Osteoblast (primary cell): ENCODE results near the gene CTAGE15. TPM values are rescaled to one million over a fixed set of nuclear protein-coding genes. Genes with fewer than 3 reads are reported as not detected.
A peak's percentile ranks its signal among the peaks of the same experiment; 100 is the strongest.
"Not testable (repeated sequence)": the region's sequence is repeated elsewhere in the genome, so short reads cannot be mapped to it uniquely, and the experiment has no call there.

Experiments
- DNase-seq: peaks from one replicate; pipeline ENCODE4 v3.0.0; 2011; ENCODE audit warnings: low spot score, mixed read lengths; ENCODE audit not compliant: insufficient read length; ENCODE audit errors: missing footprints
- H2AFZ ChIP-seq: 2 replicates; pipeline ENCODE4 v1.6.0; 2011; ENCODE audit warnings: mild to moderate bottlenecking, low read length
- H3K27ac ChIP-seq: 2 replicates; pipeline ENCODE4 v1.5.1; 2011; ENCODE audit warnings: mild to moderate bottlenecking, low read depth, low read length, moderate library complexity
- H3K27me3 ChIP-seq: 2 replicates; pipeline ENCODE4 v1.6.0; 2012; ENCODE audit warnings: mild to moderate bottlenecking, control low read depth, inconsistent platforms, low read length, moderate library complexity; ENCODE audit not compliant: insufficient read depth
- H3K36me3 ChIP-seq: 2 replicates; pipeline ENCODE4 v1.5.1; 2011; ENCODE audit warnings: mild to moderate bottlenecking, low read length, control low read depth, moderate library complexity; ENCODE audit not compliant: insufficient read depth
- H3K4me1 ChIP-seq: 2 replicates; pipeline ENCODE4 v1.5.1; 2011; ENCODE audit warnings: mild to moderate bottlenecking, low read length, control low read depth, moderate library complexity; ENCODE audit not compliant: insufficient read depth
- H3K4me2 ChIP-seq: 2 replicates; pipeline ENCODE4 v1.6.0; 2011; ENCODE audit warnings: mild to moderate bottlenecking, low read length; ENCODE audit not compliant: insufficient read depth
- H3K4me3 ChIP-seq: fragments of 200-600 bp; sonication (generic); 3 replicates; pipeline ENCODE4 v1.5.1; 2012; ENCODE audit warnings: mild to moderate bottlenecking, low read length, inconsistent platforms; ENCODE audit not compliant: insufficient read depth
- H3K79me2 ChIP-seq: 2 replicates; pipeline ENCODE4 v1.6.0; 2012; ENCODE audit warnings: mild to moderate bottlenecking, low read length, control low read depth, inconsistent platforms; ENCODE audit not compliant: insufficient read depth
- H3K9me3 ChIP-seq: 2 replicates; pipeline ENCODE4 v1.5.1; 2011; ENCODE audit warnings: low read depth, low read length, control low read depth
- H4K20me1 ChIP-seq: 2 replicates; pipeline ENCODE4 v1.6.0; 2012; ENCODE audit warnings: mild to moderate bottlenecking, low read length, control low read depth; ENCODE audit not compliant: insufficient read depth
- CTCF ChIP-seq: IDR thresholded peaks from 2 replicates; pipeline ENCODE4 v1.5.1; 2011; ENCODE audit warnings: mild to moderate bottlenecking, low read depth, low read length, moderate library complexity; ENCODE audit errors: extremely low read depth
- total RNA-seq: library from RNA; depleted of rRNA; stranded (reverse); fragments of >200 nt; gene quantifications from 2 replicates; pipeline ENCODE4 v1.2.3, GENCODE V29; 2012

The CTAGE15 gene
- total RNA-seq, 1 donor: not detected

DNA sequence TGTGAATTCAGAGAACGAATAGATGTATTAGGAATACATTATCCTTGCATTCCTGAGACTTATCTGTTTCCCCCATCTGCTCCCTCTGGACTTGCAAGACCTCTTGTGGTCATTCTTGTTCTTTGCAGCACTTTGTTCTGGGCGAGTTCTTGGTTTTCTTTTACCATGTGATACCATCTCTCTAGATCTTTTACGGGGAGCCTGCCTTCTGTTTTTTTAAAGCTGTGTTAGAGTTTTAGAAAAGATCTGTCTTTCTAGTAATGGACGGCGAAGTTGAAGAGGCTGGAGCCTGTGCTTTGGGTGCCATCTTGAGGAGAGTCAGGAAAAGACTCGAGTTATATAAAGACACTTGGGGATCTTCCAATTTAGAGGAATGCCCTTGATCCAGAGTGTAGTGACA is 8.3 kb upstream of the CTAGE15 start:
- H3K27me3 ChIP-seq, H3K27ac ChIP-seq, H3K9me3 ChIP-seq, H3K36me3 ChIP-seq, H3K4me1 ChIP-seq, H3K4me2 ChIP-seq, H2AFZ ChIP-seq, DNase-seq, H4K20me1 ChIP-seq, H3K4me3 ChIP-seq, H3K79me2 ChIP-seq: not testable (repeated sequence)
- TF ChIP-seq CTCF: peak; percentile 5

- not testable (repeated sequence) for H2AFZ ChIP-seq, H3K4me1 ChIP-seq, H3K4me2 ChIP-seq, H4K20me1 ChIP-seq, H3K9me3 ChIP-seq, H3K27ac ChIP-seq, H3K27me3 ChIP-seq, DNase-seq, H3K4me3 ChIP-seq, H3K79me2 ChIP-seq, H3K36me3 ChIP-seq
Observed at GRCh38 chr7:143566001-143566400, 5.6 kb upstream of the CTAGE15 start.

GRCh38 chr7:143588183-143588582 is 16.6 kb downstream of the CTAGE15 start:
- H3K9me3 ChIP-seq, H2AFZ ChIP-seq, H3K4me1 ChIP-seq, H3K79me2 ChIP-seq, H3K4me3 ChIP-seq, H3K4me2 ChIP-seq, H3K36me3 ChIP-seq, H4K20me1 ChIP-seq, H3K27me3 ChIP-seq, DNase-seq, H3K27ac ChIP-seq: not testable (repeated sequence)

- H4K20me1 ChIP-seq, H3K4me1 ChIP-seq, H3K9me3 ChIP-seq, DNase-seq, H3K27ac ChIP-seq, H3K4me3 ChIP-seq, H2AFZ ChIP-seq, H3K79me2 ChIP-seq, H3K27me3 ChIP-seq, H3K4me2 ChIP-seq, H3K36me3 ChIP-seq: not testable (repeated sequence)
Observed at GRCh38 chr7:143589897-143590296, 18.3 kb downstream of the CTAGE15 start.

DNA sequence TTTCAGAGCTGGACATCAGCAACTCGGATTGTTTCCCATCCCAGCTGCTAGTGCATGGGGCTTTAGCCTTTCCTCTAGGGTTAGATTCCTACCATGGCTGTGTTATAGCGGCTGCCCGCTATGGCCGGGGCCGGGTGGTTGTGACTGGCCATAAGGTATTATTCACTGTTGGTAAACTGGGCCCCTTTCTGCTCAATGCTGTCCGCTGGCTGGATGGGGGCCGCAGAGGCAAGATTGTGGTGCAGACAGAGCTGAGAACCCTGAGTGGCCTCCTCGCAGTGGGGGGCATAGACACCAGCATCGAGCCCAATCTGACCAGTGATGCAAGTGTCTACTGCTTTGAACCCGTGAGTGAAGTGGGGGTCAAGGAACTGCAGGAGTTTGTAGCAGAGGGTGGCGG is 26.5 kb downstream of the CTAGE15 start:
- H3K9me3 ChIP-seq, H2AFZ ChIP-seq, DNase-seq, H3K27ac ChIP-seq, H4K20me1 ChIP-seq, H3K4me2 ChIP-seq, H3K4me3 ChIP-seq, H3K27me3 ChIP-seq, H3K4me1 ChIP-seq, H3K36me3 ChIP-seq, H3K79me2 ChIP-seq: not testable (repeated sequence)

GRCh38 chr7:143603549-143603948 is 31.9 kb downstream of the CTAGE15 start:
- H4K20me1 ChIP-seq, H3K9me3 ChIP-seq, H3K27ac ChIP-seq, H2AFZ ChIP-seq, DNase-seq, H3K27me3 ChIP-seq, H3K79me2 ChIP-seq, H3K4me1 ChIP-seq, H3K4me2 ChIP-seq, H3K4me3 ChIP-seq, H3K36me3 ChIP-seq: not testable (repeated sequence)

DNA sequence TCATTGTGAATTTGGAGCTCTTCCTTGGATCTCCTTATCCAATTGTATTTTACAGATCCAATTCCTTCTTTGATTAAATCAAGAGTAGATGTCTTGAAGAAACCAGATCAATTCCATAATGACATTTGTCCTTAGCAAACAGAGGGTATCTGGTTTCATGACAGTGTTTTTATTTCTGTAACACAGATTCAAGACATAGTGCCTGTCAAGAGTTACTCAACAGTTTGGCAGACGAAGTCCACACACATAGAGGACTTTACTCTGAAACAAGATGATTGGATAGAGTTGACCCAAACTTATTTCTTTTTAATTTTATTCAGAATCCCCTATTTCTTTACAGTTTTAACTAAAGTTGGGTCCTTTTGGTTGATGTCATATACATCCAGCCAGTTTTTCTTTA is 34.5 kb downstream of the CTAGE15 start:
- not testable (repeated sequence) for H3K9me3 ChIP-seq, H3K4me2 ChIP-seq, H3K27me3 ChIP-seq, H3K4me3 ChIP-seq, H4K20me1 ChIP-seq, H3K4me1 ChIP-seq, H3K79me2 ChIP-seq, H3K27ac ChIP-seq, H2AFZ ChIP-seq, H3K36me3 ChIP-seq, DNase-seq
